Measurements from ENCODE around the gene HPGDS.
"Not testable (repeated sequence)": the region's sequence is repeated elsewhere in the genome, so short reads cannot be mapped to it uniquely, and the experiment has no call there.

HPGDS gene

GRCh38 chr4:94356444-94356843 lies 13.8 kb upstream of the HPGDS start:
- no peak for DNase-seq (ENCODE audit: low spot score)

DNA sequence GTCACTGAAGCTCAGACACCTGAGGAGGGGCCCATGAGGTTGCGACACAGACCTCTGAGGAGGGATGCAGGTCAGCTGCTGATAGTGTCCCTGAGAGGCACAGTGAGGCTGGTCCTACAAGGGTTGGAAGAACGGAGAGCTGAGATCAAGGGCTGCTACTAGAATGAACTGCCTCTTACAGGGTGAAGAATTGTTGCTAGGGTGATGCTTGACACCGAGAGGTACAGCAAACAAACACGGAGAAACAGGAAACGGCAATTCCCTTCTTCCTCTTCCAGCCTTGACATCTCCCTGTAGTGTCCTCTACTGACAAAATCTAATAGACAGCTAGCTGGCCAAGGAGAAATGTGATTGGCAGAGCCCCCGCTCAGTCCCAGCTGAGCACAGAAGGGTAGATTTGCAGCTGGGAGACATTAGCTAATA lies 11.8 kb upstream of the HPGDS start:
- DNase-seq (ENCODE audit: low spot score) = no peak

DNA sequence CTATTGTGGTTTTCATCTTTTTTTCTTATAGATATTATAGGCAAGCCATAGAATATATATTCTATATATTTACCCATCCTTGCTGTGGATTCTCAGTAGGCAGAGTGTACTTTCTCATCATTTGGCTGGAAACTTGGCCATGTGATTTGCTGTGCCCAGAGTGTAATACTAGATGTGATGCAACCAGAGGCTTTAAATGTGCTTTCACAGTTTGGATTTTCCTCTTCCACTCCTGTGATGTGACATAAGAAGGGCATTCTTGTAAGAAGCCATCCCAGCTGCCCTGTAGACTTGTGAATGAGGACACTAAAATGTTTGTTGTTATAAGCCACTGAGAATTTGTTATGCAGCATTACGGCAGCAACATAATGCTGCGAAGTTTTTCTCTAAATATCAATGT lies 10.4 kb upstream of the HPGDS start:
- no peak for DNase-seq (ENCODE audit: low spot score)

GRCh38 chr4:94352163-94352562 lies 9.5 kb upstream of the HPGDS start:
- DNase-seq (ENCODE audit: low spot score) = no peak

- DNase-seq (ENCODE audit: low spot score) = no peak
Observed at GRCh38 chr4:94351319-94351718, 8.7 kb upstream of the HPGDS start.

GRCh38 chr4:94350095-94350494 lies 7.5 kb upstream of the HPGDS start:
- DNase-seq (ENCODE audit: low spot score) = no peak

- no peak for DNase-seq (ENCODE audit: low spot score)
Observed at GRCh38 chr4:94349193-94349592, 6.6 kb upstream of the HPGDS start.

DNA sequence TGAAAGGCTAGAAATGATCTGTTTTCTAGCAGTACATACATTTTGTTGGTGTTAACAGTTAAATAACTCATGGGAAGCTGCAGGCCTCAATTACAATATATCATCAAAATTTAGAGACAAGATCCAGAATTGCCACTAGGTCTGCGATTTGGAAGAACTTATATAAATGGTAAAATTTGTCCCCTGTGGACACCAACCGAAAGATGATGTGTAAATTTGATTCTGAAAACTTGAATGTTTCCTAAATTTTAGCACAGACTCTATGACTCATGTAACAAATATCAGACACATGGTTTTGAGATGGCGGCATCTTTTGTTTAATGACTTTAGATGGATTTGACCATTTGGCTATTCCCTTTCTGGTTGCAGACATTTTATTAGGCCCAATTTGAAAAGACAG lies 6.0 kb upstream of the HPGDS start:
- DNase-seq (ENCODE audit: low spot score) = no peak

GRCh38 chr4:94346541-94346940 lies 3.9 kb upstream of the HPGDS start:
- DNase-seq (ENCODE audit: low spot score) = no peak

DNA sequence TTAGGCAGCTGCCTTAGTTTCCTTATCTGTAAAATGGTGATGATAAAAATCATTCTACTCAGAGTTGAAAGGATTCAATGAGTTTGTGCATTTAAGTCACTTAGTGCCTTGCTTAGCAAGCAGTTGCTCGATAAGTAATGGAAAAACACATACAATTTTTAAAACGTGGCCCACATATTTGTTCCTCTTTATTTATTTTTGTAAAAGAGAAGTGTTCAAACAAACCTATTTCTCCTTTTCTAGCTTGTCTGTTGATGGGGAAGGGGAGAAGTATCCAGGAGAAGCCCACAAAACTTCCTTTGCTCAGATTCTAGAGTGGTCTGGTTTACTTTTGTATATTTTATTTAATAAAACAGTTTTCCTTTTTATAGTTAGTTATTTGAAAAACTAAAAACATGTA lies 3.3 kb upstream of the HPGDS start:
- DNase-seq (ENCODE audit: low spot score) = no peak

DNA sequence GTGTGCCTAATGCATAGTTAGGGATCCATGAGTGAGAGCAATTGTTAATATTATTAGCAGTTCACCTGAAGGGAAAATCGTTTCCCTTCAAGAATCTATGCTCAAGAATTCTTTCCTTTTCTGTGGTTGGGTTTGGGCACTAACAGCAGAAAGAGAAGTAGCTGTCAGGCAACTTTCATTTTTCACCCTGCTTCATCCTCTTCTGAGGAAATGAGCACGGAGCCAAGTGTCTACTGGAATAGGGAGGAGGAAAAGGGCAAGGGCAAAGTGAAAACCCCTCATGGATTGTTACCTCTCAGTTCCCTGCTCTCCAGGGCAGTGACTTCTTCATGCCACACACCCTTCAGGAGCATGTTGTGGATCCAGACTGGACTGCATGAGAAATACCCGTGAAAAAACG lies 2.6 kb upstream of the HPGDS start:
- DNase-seq (ENCODE audit: low spot score) = no peak

DNA sequence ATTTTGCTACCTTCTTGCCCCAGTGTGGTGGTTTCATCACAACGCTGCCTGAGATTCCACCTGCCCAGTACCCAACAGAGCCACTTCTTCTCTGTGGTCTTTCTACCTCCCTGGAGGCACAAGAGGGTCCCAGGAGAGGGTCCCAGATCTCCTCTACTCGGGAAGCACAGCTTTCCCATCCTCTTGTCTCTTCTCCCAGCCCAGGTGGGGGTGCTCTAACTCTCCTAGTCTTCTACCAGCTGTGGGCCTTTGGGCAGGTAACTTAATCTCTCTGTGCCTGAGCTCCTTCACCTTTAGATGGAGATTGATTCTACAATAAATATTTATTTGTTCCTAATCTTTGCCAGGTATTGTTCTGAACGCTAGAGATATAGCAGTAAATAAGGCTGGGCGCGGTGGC lies 1.8 kb upstream of the HPGDS start:
- no peak for DNase-seq (ENCODE audit: low spot score)

DNA sequence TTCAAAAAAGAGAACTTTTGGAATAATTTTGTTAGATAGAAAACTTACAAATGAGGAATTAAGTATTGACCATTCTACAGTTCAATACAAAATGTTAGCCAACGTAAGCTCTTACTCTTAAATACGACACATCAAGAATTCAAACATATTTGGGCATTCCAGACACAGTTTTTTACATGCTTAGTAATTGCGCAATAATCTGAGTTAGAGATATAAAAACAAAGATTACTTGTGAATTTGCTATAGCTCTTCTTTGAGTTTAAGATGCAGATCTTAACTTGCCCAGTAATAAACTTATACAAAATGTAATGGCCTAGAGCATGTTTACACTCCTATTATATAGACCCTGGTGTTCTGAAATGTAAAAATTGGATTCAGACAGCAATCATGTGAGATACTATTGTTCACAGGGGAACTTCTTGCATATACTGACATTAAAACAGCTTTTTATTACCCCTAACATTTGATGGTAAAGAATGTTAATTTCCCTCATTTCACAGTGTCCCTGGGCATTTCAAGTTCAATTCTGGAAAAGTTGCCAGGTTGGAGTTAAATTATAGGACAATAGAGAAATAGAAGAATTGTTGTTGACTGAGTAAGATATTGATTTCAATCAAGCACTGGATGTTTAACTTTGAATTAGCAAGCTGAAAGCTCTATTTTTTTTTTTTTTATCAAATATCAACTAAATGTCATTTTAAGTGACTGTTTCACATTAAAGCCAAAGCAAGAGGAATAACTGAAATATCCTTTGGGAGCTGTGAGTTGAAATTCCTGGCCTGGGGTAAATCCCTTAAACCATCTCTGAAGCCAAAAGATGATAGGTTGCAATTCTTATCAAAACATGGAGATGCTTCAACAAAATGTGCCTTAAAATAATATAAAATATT lies 910 bp downstream of the HPGDS start:
- no peak for DNase-seq (ENCODE audit: low spot score)

DNA sequence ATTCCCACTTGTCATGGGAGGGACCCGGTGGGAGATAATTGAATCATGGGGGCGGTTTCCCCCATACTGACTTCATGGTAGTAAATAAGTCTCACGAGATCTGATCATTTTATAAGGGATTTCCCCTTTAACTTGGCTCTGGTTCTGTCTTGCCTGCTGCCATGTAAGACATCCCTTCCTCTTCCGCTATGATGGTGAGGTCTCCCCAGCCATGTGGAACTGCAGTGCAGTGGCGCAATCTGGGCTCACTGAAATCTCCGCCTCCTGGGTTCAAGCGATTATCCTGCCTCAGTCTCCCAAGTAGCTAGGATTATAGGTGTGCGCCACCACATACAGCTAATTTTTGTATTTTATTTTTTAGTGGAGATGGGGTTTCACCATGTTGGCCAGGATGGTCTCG lies 2.9 kb downstream of the HPGDS start:
- DNase-seq (ENCODE audit: low spot score) = no peak

DNA sequence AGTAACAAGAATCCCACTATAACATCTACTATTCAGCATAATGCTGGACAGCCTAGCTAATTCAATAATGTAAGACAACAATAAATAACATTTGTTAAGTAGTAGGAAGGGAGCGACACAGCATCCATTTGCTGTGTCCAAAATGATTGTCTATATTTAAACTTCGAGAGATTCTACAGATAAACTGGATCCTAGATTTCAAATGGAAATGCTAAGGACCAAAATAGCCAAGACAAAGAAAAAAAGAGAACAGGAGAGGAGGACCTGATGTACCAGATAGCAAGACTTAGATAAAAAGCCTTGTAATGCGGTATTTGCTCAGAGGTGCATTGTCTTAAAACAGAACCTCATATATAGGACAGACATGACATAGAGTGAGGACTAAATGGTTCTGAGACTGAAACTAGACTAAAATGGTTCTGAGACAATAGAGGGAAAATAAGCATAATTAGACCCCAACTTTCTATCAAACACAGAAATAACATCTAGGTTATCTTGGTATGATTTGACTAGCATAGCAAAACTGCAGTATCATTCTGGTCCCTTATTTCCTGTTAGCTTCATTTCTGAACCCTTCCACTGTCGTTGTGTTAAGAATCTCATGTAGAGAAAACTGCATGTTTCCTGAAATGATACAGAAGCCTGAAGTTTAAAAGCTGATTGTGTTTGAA lies 3.8 kb downstream of the HPGDS start:
- DNase-seq (ENCODE audit: low spot score) = no peak

DNA sequence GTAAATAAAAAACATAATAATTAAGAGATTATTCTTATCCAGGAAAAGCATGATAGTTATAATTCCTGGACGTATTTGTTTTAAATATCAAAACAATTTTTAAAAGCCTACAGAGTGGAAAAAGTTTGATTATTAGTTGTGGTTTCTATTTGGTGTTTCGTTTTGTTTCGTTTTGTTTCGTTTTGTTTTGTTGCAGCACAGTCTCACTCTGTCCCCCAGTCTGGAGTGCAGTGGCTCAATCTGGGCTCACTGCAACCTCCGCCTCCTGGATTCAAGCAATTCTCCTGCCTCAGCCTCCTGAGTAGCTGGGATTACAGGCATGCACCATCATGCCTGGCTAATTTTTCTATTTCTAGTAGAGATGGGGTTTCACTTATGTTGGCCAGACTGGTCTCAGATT lies 5.8 kb downstream of the HPGDS start:
- not testable (repeated sequence) for DNase-seq (ENCODE audit: low spot score)

DNA sequence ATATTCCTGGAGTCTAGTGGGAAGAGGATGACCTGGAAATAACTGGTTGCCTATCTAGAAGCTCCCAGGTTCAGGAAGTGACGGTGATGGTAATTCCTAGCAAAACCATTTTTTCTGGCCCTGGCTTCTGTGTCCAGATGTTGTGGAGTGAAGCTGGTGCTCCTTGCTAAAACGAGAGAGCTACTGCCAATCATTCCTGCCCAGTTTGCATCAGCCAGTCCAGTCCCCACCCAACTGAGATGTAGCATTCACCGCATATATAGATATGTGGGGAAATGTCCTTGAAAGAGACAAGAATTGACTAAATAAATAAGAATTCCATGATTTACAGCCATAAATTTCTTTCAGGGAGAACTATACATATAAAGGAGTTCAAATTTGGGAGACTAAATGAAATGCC lies 6.3 kb downstream of the HPGDS start:
- no peak for DNase-seq (ENCODE audit: low spot score)

GRCh38 chr4:94334962-94335361 lies 7.7 kb downstream of the HPGDS start:
- no peak for DNase-seq (ENCODE audit: low spot score)

DNA sequence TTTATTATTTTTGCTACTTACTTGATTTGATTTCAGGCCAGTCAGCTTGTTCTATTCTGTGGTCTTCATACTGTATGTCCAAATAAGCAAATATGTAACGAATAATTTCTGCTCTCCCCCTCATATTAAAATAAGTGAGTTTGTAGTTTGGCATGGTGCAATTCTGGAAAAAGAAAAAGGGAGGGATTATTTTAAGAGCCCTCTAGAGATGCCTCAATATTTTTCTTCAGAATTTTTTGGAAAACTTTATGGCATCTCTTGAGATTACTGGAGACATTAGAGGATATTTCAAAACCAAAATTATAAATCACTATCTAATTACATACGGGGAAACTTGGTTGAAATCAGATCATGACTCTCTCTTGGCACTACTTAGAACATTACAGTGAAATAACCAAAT lies 8.2 kb downstream of the HPGDS start:
- DNase-seq (ENCODE audit: low spot score) = no peak

- no peak for DNase-seq (ENCODE audit: low spot score)
Observed at GRCh38 chr4:94333866-94334265, 8.8 kb downstream of the HPGDS start.

GRCh38 chr4:94332983-94333590 lies 9.5 kb downstream of the HPGDS start:
- no peak for DNase-seq (ENCODE audit: low spot score)

DNA sequence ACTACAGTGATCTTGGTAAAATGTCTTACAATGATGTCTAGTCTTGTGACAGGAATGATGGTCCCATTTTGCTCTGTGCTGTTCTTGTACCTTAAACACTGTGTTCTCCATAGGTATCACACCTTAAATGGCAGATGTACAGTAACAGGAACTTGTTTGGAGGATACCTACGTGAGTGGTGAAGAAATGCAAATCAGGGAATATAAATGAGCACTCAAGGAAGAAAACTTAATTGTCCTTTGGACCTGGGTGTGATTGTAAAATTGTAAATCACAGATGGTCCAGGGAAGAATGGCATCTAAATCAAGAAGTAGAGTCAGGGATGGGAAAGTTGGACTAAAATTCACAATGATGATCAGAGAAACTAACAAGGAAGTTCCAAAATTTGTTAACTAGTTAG lies 12.7 kb downstream of the HPGDS start:
- DNase-seq (ENCODE audit: low spot score) = no peak

- DNase-seq (ENCODE audit: low spot score) = no peak
Observed at GRCh38 chr4:94325835-94326234, 16.8 kb downstream of the HPGDS start.
